Vagina (tissue), 2 donors: ENCODE data around the gene COX14.

Experiments
- POLR2A ChIP-seq, 2 donors: fragments of 450-650 bp; IDR thresholded peaks; one replicate each; pipeline ENCODE4 v1.6.1; 2017; ENCODE audit warnings: antibody characterized with exemption in 2 of 2, mild to moderate bottlenecking in 2 of 2, moderate library complexity in 2 of 2
- POLR2AphosphoS5 ChIP-seq, 2 donors: sonication (generic); formaldehyde crosslinking; IDR thresholded peaks; one replicate each; pipeline ENCODE4 v1.9.0; 2017; ENCODE audit warnings: antibody characterized with exemption in 2 of 2, mild to moderate bottlenecking in 2 of 2, low read depth in 1 of 2; ENCODE audit not compliant: insufficient read depth in 1 of 2
- TF ChIP-seq, protein P1 (sequence below), 3 experiments: fragments of 450-650 bp in 2 of 3; fragments of 200-600 bp in 1 of 3; sonication (generic) in 1 of 3; IDR thresholded peaks; one replicate each; pipeline ENCODE4 v1.5.1; 2017 to 2019; ENCODE audit warnings: antibody characterized with exemption in 3 of 3, mild to moderate bottlenecking in 2 of 3, moderate library complexity in 2 of 3

DNA sequence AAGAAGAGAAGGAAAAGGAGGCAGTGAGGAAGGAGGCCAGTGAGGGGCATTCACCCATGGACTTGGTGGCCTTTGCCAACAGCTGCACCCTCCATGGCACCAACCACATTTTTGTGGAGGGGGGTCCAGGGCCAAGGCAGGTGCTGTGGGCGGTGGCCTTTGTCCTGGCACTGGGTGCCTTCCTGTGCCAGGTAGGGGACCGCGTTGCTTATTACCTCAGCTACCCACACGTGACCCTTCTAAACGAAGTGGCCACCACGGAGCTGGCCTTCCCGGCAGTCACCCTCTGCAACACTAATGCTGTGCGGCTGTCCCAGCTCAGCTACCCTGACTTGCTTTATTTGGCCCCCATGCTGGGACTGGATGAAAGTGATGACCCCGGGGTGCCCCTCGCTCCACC is 38.3 kb upstream of the COX14 start:
- TF ChIP-seq, protein P1, sequence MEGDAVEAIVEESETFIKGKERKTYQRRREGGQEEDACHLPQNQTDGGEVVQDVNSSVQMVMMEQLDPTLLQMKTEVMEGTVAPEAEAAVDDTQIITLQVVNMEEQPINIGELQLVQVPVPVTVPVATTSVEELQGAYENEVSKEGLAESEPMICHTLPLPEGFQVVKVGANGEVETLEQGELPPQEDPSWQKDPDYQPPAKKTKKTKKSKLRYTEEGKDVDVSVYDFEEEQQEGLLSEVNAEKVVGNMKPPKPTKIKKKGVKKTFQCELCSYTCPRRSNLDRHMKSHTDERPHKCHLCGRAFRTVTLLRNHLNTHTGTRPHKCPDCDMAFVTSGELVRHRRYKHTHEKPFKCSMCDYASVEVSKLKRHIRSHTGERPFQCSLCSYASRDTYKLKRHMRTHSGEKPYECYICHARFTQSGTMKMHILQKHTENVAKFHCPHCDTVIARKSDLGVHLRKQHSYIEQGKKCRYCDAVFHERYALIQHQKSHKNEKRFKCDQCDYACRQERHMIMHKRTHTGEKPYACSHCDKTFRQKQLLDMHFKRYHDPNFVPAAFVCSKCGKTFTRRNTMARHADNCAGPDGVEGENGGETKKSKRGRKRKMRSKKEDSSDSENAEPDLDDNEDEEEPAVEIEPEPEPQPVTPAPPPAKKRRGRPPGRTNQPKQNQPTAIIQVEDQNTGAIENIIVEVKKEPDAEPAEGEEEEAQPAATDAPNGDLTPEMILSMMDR (IDR thresholded peaks at IDR 0.05) = no peak
- TF ChIP-seq POLR2A (IDR thresholded peaks at IDR 0.05) = no peak
- TF ChIP-seq POLR2AphosphoS5 (IDR thresholded peaks at IDR 0.05; ENCODE audit: insufficient read depth in 1 of 2, low read depth in 1 of 2) = no peak
